Measurements from ENCODE around the gene OR2T5. TPM values are rescaled to one million over a fixed set of nuclear protein-coding genes. Genes with fewer than 3 reads are reported as not detected.
"Not testable (repeated sequence)": the region's sequence is repeated elsewhere in the genome, so short reads cannot be mapped to it uniquely, and the experiment has no call there.

OR2T5 gene
- polyA plus RNA-seq, 1 experiment: not detected

DNA sequence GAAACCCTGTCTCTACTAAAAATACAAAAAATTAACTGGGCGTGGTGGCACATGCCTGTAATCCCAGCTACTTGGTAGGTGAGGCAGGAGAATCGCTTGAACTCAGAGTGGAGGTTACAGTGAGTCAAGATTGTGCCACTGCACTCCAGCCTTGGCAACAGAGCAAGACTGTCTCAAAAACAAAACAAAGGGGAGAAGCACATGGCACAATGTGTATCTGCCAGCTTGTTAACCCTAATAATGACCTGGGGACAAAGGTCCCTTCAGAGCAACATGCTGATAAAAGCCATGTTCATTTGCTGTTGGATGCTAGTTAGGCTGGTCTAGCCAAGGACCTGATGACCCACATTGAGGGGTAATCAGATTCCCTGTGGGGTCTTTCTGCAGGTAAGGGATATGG, 31.8 kb upstream of the OR2T5 start:
- CTCF ChIA-PET; H3K4me3 ChIP-seq (ENCODE audit: low read depth, low read length); H3K27me3 ChIP-seq (ENCODE audit: control insufficient read depth, insufficient read depth, low read length); POLR2A ChIA-PET; DNase-seq (ENCODE audit: low read depth, low spot score); H3K9me3 ChIP-seq (ENCODE audit: control insufficient read depth, insufficient read depth, low read length); H3K27ac ChIP-seq (ENCODE audit: low read depth, low read length): not testable (repeated sequence)

DNA sequence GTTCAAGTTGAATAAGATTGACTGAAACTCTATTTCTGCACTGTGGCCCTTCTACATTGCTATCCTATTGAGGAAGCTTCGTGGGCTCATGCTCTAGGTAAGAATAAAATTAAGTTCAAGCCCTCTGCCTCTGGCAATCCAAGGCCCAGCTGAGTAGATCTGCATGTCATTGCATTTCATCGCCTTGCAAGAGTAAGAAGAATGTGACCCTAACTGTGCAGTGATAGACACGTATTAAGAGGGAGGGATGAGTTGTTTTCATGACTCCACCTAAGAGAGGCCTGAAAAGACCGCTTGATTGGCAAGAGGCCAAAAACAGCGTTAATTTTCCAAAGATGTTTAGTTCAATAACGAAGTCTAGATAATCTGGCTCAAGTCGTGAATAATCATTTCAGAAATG, 29.3 kb upstream of the OR2T5 start:
- CTCF ChIA-PET, POLR2A ChIA-PET: not testable (repeated sequence)

DNA sequence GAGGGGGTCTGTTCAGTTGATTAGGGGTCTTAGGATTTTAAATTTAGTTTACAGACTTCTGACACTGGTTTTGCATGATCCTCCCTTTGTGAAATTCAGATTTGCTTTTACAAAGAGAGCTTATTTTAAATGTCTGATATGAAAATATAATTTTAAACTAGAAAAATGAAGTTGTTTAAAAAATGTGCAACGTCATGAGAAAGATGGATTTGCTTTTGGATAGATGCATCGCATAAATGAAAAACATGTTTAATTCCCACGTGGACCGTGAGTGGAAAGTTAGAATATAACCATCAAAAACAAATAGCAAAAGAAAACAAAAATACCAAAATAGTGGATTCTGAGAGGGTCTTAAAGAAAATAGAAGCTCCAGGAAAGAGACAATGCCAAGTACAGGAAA, 17.2 kb upstream of the OR2T5 start:
- Histone ChIP-seq H3K9me3 (ENCODE audit: control insufficient read depth, insufficient read depth, low read length) (peaks cover 9% of the 10 kb centered on the region; the same call in 1 of the 2 replicates), H3K27ac (ENCODE audit: low read depth, low read length) (no peak overlapping the region), H3K27me3 (ENCODE audit: control insufficient read depth, insufficient read depth, low read length) (no peaks in the 10 kb centered on the region), H3K4me3 (ENCODE audit: low read depth, low read length) (no peak overlapping the region)
- TF ChIP-seq, protein P1, sequence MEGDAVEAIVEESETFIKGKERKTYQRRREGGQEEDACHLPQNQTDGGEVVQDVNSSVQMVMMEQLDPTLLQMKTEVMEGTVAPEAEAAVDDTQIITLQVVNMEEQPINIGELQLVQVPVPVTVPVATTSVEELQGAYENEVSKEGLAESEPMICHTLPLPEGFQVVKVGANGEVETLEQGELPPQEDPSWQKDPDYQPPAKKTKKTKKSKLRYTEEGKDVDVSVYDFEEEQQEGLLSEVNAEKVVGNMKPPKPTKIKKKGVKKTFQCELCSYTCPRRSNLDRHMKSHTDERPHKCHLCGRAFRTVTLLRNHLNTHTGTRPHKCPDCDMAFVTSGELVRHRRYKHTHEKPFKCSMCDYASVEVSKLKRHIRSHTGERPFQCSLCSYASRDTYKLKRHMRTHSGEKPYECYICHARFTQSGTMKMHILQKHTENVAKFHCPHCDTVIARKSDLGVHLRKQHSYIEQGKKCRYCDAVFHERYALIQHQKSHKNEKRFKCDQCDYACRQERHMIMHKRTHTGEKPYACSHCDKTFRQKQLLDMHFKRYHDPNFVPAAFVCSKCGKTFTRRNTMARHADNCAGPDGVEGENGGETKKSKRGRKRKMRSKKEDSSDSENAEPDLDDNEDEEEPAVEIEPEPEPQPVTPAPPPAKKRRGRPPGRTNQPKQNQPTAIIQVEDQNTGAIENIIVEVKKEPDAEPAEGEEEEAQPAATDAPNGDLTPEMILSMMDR (IDR thresholded peaks at IDR 0.05; ENCODE audit: low read depth, low read length): no peak
- ChIA-PET CTCF (no interaction called here), POLR2A (no interaction called here)
- no peak for DNase-seq (ENCODE audit: low read depth, low spot score)

More for the DNA sequence above, 29.3 kb upstream of the OR2T5 start:
- H3K27ac ChIP-seq (ENCODE audit: low read depth, low read length); H3K27me3 ChIP-seq (ENCODE audit: control insufficient read depth, insufficient read depth, low read length); DNase-seq (ENCODE audit: low read depth, low spot score); H3K9me3 ChIP-seq (ENCODE audit: control insufficient read depth, insufficient read depth, low read length); H3K4me3 ChIP-seq (ENCODE audit: low read depth, low read length): not testable (repeated sequence)

DNA sequence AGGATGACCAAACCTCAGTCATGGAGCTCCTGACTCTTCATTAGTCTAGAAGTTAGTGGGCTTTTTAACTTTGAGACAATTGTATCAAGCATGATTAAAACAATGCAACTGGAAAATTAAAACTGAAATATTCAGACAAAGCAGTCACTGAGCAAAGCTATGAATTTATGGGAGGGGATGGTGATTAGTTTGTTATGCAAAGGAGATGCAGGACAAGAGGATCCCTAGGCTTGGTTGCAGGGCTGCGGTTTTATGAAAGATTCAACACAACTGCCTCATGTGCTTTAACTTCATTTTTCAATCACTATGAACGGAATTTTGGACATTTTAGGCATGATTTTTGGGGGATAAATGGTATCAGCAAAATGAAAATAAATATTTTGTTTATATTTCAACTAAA, 16.3 kb upstream of the OR2T5 start:
- POLR2A ChIA-PET; H3K9me3 ChIP-seq (ENCODE audit: control insufficient read depth, insufficient read depth, low read length); H3K4me3 ChIP-seq (ENCODE audit: low read depth, low read length); DNase-seq (ENCODE audit: low read depth, low spot score); H3K27me3 ChIP-seq (ENCODE audit: control insufficient read depth, insufficient read depth, low read length); CTCF ChIA-PET; H3K27ac ChIP-seq (ENCODE audit: low read depth, low read length): not testable (repeated sequence)

DNA sequence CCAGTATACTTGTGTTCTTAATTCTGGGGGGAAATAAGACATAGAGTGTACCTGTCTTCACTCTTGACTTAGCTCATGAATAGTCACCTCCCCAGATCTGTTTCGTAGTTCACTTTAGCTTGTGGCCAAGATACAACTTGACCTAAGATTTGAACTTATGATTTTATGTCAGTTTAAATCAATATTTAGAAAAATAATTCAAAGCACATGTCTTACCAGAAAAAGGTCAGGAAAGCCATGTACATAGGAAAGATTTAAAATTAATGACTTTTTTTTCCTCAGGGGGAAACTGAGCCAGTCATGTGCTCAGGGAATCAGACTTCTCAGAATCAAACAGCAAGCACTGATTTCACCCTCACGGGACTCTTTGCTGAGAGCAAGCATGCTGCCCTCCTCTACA, 15.3 kb upstream of the OR2T5 start, which contains the start of gene OR2T3:
Gene OR2T3 (plus strand): TSS at position 301 of the 400 bp plus-strand sequence. CDS start 0 bp downstream, at position 301.
- DNase-seq (ENCODE audit: low read depth, low spot score); CTCF ChIA-PET; POLR2A ChIA-PET; H3K27ac ChIP-seq (ENCODE audit: low read depth, low read length); H3K27me3 ChIP-seq (ENCODE audit: control insufficient read depth, insufficient read depth, low read length); H3K4me3 ChIP-seq (ENCODE audit: low read depth, low read length); H3K9me3 ChIP-seq (ENCODE audit: control insufficient read depth, insufficient read depth, low read length): not testable (repeated sequence)

DNA sequence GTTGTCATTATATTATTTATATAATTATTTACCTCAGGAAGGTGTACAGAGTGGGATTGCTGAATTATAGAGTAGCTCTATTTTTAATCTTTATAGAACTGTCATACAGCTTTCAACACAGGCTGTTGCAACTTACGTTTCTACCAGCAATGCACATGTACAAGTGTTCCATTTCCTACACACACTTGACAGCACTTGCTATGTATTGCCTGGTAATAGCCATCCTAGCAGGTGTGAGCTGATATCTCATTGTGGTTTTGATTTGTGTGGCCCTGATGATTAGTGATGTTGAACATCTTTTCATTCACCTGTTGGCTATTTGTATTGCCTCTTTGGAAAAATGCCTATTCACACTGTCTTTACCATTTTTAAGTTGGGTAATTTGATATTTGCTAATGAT, 12.7 kb upstream of the OR2T5 start:
- H3K4me3 ChIP-seq (ENCODE audit: low read depth, low read length); H3K9me3 ChIP-seq (ENCODE audit: control insufficient read depth, insufficient read depth, low read length); DNase-seq (ENCODE audit: low read depth, low spot score); H3K27me3 ChIP-seq (ENCODE audit: control insufficient read depth, insufficient read depth, low read length); CTCF ChIA-PET; H3K27ac ChIP-seq (ENCODE audit: low read depth, low read length); POLR2A ChIA-PET: not testable (repeated sequence)

DNA sequence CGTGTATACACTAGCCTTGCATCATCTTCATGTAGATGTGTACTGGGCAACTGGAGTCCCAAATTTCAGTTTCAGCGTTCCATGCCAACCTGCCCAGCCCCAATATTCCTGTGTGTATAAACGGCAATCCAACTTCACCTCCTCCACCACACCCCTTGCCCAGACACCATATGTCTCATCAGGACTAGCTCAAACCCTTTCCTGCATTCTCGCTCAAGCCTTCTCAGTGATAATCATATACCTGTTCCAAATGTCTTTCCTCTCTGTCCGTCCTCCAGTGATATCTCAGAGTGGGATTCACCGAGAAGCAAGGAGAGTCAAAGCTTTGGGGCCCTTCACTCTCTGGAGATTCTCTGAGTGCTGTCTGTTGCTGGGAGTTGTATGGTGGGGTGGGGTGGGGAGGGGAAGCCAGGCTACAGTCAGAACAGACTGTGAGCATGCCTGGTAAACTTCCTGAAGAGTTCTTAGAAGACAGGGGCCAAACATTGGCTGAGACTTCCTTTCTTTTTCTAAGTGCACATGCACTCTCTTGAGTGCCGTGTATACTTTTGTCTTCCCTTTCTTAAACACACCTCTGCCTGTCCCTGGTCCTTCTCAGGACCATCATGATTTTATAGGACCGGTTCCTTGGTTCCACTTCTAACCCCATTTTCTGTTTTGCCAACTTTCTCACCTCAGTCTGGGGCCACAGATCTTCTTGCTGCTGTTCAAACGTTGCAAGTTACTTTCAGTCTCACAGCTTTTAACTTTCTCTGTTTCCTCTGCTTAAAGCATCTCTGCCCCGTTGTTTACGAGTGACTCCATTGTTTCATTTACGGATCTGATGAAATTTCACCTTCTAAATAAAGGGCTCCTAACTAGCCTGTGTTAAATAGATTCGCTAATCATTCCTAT, 6.5 kb upstream of the OR2T5 start:
- POLR2A ChIA-PET: not testable (repeated sequence)

DNA sequence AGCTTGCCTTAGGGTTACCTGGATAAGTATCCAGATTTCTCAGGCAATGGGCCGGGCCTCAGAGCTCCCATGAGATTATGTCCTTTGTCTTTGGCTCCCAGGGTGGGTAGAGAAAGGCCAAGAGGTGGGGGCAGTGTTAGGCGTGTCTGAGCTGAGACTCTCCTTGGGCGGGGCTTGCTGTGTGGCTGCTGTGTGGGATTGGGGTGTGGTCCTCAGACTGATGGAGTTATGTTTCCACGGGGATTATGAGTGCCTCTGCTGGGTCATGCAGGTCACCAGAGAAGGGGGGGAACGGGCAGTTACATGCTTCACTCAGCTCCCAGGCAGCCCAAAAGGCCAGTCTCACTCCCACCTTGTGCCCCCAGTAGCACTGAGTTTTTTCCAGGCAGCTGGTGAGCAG, 8.3 kb downstream of the OR2T5 start:
- DNase-seq (ENCODE audit: low read depth, low spot score); H3K27ac ChIP-seq (ENCODE audit: low read depth, low read length); H3K9me3 ChIP-seq (ENCODE audit: control insufficient read depth, insufficient read depth, low read length); H3K4me3 ChIP-seq (ENCODE audit: low read depth, low read length); POLR2A ChIA-PET; CTCF ChIA-PET; H3K27me3 ChIP-seq (ENCODE audit: control insufficient read depth, insufficient read depth, low read length): not testable (repeated sequence)

More for the DNA sequence above, 6.5 kb upstream of the OR2T5 start:
- not testable (repeated sequence) for H3K4me3 ChIP-seq (ENCODE audit: low read depth, low read length); H3K9me3 ChIP-seq (ENCODE audit: control insufficient read depth, insufficient read depth, low read length); H3K27me3 ChIP-seq (ENCODE audit: control insufficient read depth, insufficient read depth, low read length); DNase-seq (ENCODE audit: low read depth, low spot score); H3K27ac ChIP-seq (ENCODE audit: low read depth, low read length)
- CTCF ChIA-PET: interaction anchor here (0.6 kb wide), 1 partner anchor 425 kb away, joined by 3 read pairs; no protein-coding TSS in a partner anchor

DNA sequence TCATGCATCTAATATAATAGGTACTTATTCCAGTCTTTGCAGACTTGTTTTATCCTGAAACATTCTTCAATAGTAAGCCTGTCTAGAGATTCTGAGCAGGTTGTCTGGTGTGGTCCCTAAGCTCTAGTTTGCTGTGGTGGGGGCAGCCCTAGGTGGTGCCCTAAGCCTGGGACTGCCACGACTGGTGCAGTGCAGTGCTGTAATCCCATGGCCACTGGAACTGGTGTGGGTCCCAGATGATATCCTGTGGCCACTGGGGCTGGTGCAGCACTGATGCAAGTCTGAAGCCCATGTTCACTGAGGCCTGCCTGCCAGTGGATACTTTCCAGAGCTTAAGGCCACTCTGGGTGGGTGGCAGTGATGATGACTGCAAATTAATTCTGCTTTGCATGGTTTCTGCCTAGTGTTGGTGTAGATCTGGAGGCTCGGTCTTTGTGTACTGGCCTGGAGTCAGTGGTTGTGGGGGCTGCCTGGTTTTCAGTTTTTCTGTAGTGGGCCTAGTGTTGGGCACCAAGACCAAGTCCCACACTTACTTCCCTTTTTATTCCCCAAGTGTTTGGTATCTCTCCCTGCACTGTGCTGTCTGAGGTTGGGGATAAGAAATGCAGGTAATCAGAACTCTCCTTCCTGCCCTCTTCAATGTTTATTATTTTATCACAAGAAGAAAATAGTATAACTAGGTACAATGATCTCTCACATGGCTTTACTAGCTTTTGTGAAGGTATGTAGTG, 12.1 kb downstream of the OR2T5 start:
- DNase-seq (ENCODE audit: low read depth, low spot score); H3K27me3 ChIP-seq (ENCODE audit: control insufficient read depth, insufficient read depth, low read length); H3K9me3 ChIP-seq (ENCODE audit: control insufficient read depth, insufficient read depth, low read length); H3K4me3 ChIP-seq (ENCODE audit: low read depth, low read length); POLR2A ChIA-PET; H3K27ac ChIP-seq (ENCODE audit: low read depth, low read length); CTCF ChIA-PET: not testable (repeated sequence)

DNA sequence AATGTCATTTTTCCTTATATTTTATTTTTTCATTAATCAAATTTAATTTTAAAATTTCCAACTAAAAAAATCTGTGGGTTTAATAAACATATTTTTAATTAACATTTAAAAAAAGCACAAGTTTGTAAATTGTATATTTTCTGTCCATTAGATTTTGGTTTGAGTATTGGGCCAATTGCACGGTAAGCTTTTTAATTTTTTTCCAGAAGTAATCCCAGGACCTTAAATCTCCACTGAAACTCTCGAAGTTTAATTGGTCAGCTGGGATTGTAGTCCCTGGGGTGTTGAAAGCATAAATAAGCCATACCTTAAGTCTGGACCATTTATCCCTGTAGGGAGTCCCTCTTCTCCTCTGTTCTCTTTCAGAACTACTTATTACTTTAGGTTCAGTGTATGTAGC, 19.4 kb downstream of the OR2T5 start, which contains the start of gene OR2G6:
Gene OR2G6 (plus strand): TSS at position 301 of the 400 bp plus-strand sequence. CDS start 13,574 bp downstream, outside the sequence.
- CTCF ChIA-PET: not testable (repeated sequence)

DNA sequence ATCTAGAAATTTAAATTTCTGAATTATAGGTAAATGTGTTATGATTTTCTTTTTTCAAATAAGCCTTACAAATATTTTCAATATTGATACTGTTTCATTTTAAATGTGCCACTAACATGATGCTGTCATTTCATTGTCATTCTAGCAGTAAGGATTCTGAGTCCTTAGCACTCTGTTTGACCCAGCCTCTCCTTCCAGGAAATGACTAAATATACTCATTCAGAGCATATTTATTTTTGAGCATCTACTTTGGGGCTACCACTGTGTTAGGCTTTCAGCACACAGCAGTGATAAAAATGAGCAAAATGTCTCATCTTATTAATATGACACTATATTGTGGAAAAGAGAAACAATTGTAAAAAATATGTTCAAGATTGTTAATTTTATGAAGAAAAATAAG, 21.8 kb downstream of the OR2T5 start:
- H3K4me3 ChIP-seq (ENCODE audit: low read depth, low read length); DNase-seq (ENCODE audit: low read depth, low spot score); H3K9me3 ChIP-seq (ENCODE audit: control insufficient read depth, insufficient read depth, low read length); POLR2A ChIA-PET; H3K27ac ChIP-seq (ENCODE audit: low read depth, low read length); H3K27me3 ChIP-seq (ENCODE audit: control insufficient read depth, insufficient read depth, low read length); CTCF ChIA-PET: not testable (repeated sequence)

More for the DNA sequence above, 19.4 kb downstream of the OR2T5 start, which contains the start of gene OR2G6:
- H3K9me3 ChIP-seq (ENCODE audit: control insufficient read depth, insufficient read depth, low read length); H3K27me3 ChIP-seq (ENCODE audit: control insufficient read depth, insufficient read depth, low read length); DNase-seq (ENCODE audit: low read depth, low spot score); H3K27ac ChIP-seq (ENCODE audit: low read depth, low read length); POLR2A ChIA-PET; H3K4me3 ChIP-seq (ENCODE audit: low read depth, low read length): not testable (repeated sequence)
